Activated CD4-positive, alpha-beta T cell treated with anti-CD3 and anti-CD28 coated beads for 1 hour (primary cell): ENCODE results near the gene RBCK1.
A peak's percentile ranks its signal among the peaks of the same experiment; 100 is the strongest.
"Not testable (repeated sequence)": the region's sequence is repeated elsewhere in the genome, so short reads cannot be mapped to it uniquely, and the experiment has no call there.

ENCODE experiments used
- DNase-seq: peaks from one replicate; pipeline ENCODE4 v3.0.0-alpha.2; 2020

Gene RBCK1

DNA sequence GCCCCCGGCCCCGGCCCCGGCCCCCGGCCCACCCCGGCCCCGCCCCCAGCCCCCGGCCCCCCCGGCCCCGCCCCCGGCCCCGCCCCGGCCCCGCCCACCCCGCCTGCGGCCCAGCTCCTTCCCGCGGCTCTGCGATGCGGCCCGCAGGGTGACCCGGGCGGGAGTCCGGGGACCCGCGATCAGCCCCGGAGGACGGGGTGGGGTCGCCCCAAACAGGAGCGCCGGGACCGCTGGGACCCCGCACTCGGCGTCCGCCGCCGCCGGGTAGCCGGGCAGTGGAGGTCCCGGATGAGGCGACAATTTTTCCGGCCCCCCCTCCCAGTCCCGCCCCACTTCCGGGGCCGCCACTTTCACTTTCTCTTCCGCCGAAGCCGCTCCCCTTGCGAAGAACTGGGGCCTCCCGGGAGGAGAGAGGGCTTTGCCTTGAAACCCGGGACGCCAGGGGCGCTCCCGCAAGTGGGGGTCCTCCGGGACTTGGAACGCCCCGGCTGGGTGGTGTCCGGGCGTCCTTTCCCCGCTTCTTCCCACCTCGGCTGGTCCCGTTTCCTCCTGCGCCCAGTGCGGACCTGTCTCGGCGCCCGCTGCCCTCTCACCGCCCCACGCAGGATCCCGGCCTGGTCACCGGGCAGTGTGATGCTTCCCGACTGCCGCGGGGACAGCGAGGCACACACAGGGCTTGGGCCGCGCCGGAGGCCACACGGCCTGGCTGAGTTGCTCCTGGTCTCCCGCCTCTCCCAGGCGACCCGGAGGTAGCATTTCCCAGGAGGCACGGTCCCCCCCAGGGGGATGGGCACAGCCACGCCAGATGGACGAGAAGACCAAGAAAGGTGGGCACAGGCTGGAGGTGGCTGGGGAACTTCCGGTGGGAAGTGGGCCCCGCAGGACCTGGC lies at the start of gene RBCK1:
TSS of gene RBCK1 (plus strand) at position 347 of the 890 bp plus-strand sequence. CDS start at position 806, 459 bp downstream.
- DNase-seq = peak; percentile 86

DNA sequence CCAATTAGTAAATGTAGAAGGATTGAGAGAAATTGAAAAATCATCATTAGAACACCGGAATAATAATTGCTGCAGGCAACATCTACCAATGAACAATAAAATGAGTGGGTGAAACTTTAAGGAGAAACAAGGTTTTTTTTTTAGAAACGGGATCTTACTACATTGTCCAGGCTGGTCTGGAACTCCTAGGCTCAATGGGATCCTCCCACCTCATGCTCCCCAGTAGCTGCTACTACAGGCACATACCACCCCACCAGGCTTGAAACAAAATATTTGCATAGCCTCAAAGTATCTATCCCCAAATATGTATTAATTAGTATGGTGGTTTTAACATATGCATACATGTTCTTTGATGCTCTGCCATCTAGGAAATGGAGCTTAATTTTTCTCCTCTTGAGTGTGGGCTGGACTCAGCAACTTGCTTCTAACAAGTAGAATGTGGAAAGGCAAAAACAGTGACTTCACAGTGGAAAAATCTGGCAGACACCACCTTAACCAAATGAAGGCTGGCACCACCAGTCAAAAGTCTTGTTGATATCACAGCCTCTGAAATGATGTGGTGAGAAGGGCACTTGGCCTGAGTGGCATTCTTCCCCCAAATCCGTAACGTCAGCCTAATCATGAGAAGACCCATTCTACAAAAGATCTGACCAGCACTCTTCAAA lies 49.1 kb upstream of the RBCK1 start:
- DNase-seq = no peak

DNA sequence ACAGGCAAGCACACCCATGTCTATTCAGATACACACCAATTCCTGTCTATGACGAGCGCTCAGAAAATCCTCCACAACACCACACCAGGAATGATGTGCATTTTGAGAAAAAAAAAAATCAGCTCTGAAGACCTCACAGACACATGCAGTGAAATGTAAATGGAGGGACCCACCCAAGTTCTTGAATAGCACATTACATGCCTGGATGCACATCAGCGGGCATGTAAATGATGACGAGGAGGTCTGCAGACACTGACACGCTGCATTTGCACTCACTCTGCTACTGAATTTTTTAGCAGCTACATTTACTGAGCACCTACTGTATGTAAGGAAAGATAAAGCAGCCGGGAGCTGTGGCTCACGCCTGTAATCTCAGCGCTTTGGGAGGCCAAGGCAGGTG lies 46.5 kb upstream of the RBCK1 start:
- DNase-seq = no peak

DNA sequence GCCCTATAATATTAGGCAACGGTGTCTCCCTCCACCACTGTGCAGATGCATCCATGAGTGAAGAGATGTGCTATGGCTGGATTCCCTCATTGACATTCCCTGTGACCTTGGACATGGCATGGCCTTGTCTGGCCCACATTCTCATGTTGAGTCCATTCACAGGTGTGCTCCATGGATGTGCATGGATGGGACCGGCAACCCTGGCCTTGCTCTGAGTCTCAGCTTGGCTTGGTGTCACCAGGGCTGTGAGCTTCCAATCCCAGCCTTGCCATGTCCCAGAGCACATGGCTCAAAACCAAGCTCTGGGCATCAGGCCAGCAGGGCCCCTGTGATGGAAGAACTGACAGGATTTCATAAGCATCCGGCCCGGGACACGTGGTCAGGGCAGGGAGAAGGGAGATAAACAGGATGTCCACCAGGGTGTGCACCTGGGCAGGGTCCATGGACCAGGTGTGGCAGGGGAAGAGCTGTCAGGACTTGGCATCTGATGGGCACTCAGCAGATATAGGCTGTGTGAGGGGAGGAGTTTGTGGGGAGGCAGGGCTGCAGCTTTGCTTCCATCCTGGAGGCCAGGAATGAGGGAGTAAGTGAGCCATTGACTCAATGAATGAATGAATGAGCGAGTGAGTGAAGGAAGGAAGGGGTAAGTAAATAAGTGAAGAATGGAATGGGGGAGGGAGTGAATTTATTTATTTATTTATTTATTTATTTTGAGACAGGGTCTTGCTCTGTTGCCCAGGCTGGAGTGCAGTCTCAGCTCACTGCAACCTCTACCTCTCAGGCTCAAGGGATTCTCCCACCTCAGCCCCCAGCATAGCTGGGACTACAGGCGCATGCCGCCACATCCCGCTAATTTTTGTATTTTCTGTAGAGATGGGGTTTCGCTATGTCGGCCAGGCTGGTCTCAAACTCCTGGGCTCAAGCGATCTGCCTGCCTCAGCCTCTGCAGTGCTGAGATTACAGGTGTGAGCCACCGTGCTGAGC lies 45.5 kb upstream of the RBCK1 start:
- DNase-seq = no peak

DNA sequence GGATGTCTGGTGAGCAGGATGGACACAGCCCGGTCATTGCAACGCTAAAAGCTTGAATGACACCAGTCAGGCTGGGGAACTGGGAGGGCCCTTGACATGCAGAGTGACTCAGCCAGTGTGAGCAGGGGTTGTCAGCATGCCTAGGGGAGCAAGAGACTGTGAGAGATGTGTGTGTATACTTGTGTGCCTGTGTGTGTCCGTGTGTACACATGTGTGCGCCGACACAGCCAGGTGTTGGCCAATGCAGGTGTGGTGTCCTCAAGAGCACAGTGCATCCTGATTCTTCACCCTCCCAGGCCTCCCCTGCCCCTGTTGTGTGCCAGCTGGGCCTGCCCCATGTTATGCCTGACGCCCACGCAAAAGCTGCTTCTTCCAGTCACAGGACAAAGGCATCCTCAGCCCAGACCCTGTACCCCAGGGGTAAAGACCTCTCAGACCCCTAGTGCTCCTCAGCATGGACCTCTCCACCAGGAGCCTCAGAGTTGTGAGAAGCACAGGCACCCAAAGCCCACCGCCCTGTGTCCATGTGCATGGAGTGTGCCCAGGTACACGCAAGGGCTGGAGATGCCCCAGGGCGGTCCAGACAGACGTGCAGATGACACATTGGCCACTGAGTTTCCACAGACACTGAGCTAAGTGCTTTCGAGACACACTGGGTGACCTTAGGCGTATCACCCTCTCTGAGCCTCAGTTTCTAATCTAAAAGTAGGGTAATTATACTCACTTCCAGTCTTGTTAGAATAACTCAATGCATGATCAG lies 44.6 kb upstream of the RBCK1 start:
- DNase-seq = no peak

DNA sequence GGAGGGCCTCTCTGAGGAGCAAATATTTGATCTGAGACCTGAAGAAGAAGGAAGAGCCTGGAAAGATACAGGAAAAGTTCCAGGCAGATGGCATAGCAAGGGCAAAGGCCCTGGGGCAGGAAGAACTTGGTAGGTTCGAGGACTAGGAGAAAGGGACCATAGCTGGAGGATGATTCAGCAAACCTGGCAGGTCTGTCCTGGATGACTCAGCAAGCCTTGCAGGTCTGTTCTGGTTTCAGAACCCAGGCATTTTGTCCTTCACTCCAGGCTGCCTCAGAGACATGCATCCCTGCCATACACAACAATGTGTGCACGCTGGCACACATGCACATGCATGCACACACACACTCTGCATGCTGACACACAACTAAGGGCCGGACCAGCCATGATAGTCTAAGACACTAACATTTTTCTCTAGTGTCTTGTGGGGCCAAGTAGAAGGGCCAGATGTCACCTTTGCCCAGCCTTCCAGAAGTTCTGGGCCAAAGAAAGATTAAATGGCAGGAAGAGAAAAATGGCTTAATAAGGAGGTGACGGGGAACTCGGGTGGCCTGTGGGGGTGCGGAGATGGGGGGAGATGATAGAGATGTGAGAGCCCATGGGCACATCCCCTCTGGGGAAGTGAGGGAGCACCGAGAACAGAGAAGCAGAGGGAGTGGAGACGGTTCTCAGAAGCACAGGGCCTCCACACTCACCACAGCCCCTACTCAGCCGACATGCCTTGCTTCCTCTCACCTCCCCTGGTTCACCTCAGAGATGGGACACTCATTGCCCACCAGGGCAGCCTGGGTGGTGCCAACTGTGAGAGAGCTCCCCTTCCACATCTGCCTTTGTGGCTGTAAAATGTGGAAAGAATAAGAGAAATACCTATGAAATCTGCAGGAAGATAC lies 42.9 kb upstream of the RBCK1 start:
- no peak for DNase-seq

DNA sequence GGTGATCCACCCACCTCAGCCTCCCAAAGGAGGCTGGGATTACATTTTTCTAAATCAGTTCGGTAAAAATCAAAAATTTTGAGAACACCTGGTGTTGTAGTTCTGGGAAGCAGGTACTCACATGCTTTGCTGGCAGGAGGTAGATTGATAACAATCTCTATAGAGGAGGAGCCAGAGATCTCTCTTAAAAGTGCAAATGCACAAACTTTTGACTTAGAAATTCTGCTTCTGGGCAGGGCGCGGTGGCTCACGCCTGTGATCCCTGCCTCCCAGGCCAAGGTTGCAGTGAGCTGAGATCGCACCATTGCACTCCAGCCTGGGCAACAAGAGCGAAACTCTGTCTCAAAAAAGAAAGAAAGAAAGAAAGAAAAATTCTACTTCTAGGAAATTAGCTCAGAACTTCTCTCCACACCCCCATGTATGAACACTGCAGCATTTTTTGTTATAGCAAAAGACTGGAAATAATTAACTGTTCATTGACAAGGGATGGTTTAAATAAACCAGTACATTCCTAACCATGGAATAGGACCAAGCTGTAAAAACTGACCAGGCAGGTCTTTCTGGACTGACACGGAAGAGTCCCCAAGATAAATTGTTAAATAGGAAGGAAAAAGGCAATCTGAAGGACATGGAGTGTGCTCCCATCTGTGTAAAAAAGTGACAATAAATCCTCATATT lies 41.9 kb upstream of the RBCK1 start:
- no peak for DNase-seq

DNA sequence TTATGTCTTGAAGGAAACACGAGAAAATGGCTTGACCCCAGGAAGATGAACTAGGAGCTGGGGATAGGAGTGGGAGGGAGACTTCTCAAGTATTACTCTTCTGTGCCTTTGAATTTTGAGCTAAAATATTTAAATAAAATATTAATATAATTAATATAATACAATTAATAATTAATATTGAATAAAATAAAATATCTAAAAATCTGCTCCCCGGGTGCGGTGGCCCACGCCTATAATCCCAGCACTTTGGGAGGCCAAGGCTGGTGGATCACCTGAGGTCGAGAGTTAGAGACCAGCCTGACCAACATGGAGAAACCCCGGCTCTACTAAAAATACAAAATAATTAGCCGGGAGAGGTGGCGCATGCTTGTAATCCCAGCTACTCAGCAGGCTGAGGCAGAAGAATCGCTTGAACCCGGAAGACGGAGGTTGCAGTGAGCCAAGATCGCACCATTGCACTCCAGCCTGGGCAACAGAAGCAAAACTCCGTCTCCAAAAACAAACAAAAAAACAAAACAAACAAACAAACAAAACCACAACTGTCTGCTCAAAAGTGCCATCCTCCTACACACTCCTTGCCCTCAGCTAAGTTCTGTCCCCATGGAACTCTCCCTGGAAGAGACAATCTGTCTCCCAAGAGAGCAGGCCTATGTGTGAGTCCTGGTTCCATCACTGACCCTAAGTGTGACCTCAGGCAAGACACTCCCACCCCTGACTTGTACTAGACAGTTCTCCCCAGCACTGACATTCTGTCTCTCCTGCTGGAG lies 41.2 kb upstream of the RBCK1 start:
- DNase-seq = no peak

DNA sequence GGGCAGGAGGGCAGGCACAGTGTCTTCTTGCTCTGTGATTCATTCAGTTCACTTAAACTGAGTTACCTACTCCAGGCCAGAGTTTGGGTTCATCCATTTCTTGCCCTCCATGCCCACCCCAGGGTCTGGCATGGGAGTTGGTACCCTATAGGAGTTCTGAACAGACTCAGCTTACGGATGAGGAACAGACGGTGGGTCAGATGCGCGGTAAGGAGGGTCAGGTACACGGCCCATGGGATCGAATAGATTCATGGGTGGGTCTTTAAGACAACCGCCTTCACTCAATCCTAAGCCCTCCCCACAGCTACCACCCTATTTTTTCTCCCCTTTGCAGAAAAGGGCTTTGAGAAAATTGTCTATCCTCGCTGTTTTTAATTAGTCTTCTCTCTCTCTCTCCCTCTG lies 40.6 kb upstream of the RBCK1 start:
- DNase-seq = no peak

DNA sequence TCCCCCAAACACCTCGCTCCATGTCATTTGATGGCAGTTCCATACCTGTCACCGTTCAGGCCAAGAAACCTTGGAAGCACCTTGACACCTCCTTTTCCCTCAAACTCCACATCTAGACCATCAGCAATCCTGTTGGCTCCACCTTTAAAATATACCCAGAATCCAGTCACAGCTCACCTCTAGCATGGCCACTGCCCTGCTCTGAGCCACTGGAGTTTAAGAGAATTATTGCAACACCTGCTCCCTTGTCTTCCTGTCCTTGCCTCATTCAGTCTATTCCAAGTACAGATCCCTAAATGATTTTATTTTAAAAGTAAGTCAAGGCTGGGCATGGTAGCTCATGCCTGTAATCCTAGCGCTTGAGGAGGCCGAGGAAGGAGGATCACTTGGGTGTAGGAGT lies 39.2 kb upstream of the RBCK1 start:
- no peak for DNase-seq

DNA sequence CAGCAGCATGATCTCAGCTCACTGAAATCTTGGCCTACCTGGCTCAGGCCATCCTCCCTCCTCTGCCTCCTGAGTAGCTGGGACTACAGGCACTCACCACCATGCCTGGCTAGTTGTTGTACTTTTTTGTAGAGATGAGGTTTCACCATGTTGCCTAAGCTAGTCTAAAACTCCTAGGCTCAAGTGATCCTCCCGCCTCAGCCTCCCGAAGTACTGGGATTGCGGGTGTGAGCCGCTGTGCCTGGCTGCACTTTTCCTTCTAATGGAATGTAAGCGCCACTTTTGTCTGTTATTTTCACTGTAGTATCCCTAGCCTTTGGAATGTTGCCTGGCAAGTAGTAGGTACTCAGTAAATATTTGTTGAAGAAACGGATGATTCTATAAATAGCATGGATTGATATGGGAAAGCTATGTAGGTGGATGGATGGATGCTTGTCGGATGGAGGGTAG lies 37.9 kb upstream of the RBCK1 start:
- DNase-seq = no peak

DNA sequence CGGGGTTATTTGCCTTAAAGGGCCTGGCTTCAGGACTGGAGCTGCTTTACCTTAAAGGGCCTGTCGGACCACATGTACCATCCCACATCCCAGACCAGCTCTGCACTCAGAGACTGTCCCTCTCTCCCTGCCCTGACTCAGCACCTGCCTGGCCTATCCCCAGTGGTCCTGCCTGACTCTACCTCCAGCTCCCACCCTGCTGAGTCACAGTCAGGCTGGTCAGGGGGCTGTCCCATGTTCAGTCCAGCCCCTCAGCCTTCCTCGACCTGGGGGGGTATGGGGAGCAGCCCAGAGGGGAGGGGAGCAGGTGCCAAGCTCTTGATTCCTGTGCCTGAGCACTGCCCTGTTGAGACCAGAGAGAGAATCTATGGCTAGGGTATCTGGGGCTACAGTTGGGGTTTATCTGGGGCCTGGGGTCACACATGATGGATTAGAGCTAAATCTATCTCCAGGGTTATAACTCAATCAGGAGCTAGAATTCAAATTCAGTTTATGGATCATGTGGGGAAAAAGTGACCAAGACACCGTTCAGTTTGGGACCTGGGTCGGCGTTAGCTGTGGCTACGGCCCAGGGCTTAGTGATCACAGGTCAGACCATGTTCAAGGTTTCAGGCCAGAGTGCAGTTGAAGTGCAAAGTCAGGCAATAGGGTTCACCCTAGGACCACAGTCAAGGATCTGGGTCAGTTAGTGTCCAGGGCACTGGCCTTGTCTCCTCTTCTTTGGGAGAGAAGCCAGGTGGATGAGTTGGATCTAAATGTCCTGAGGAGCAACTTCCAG lies 36.9 kb upstream of the RBCK1 start:
- no peak for DNase-seq

DNA sequence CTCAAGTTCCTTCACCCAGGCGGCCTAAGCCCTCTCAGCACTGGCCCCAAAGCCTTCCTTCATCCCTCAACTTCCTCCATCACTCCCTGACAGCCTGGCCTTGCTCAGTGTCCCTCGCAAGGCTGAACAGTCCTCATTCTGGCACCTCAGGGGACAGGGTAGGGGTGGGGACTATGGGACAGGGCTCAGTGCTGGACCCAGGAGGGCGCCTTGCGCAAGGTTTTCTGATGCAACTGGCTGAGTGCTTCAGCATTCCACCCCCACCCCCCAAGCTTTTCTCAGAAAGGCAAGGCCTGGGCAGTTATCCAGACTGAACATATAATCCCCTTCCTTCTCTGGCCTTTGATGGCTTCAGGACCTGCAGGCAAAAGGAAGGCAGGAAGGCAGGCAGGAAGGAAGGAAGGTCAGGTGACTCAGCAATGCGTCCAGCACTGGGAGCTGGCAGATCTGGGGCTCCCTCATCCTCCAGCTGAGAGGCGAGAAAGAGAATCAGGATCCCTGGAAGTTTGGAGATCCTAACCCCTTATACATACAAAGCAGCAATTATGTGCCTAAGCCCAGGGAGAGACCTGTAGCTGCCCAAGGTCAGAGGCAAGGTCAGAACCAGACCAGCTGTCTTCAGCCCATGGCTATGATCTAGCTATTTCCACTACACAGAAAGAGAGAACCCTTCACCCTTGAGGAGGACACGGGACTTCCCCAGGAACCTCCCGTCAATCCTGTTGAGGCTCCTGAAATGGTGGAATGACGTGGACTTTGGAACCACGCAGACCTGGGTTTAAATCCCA lies 36.1 kb upstream of the RBCK1 start:
- DNase-seq = no peak

DNA sequence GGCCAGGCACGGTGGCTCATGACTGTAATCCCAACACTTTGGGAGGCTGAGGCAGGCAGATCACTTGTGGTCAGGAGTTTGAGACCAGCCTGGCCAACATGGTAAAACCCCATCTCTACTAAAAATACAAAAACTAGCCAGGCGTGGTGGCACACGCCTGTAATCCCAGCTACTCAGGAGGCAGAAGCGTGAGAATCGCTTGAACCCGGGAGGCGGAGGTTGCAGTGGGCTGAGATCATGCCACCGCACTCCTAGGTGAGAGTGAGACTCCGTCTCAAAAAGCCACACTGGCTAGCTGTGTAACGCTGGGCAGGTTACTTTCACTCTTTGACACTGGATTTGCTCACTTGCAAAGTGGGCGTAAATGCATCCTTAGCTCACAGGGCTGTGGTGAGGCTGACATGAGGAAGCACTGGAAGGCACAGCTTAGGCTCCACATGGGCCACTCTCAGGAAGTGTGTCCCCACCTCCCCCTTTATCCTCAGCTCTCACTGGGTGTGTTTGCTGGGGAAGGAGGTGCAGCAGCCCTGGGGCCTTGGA lies 35.5 kb upstream of the RBCK1 start:
- DNase-seq = not testable (repeated sequence)

DNA sequence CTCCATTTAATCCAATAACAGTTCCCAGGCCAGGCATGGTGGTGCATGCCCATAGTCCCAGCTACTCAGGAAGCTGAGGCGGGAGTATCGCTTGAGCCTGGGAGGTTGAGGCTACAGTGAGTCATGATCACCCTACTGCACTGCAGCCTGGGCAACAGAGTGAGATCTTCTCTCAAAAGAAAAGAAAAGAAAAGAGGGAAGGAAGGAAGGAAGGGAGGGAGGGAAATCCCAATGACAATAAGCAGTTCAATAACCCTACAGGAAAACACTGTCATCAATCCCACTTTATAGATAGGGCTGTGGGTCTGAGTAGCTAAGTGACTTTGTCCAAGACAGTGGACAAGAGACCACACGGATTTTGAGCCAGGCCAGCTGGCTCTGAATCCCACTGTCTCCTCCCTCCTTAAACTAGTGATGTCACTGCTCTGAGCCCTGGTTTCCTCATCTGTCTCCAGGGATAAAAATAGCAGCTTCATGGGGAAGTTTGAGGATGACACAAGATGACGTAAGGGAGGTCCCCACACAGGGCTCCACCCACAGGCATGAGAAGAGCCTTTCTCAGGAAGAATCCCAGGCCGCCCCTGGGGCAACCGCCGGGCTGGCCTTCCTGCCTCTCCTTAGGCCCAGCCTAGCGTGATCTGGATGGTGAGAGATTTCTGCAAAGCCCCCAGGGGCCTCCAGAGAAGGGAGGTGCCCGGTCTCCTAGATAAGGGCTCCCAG lies 34.8 kb upstream of the RBCK1 start:
- DNase-seq = no peak

DNA sequence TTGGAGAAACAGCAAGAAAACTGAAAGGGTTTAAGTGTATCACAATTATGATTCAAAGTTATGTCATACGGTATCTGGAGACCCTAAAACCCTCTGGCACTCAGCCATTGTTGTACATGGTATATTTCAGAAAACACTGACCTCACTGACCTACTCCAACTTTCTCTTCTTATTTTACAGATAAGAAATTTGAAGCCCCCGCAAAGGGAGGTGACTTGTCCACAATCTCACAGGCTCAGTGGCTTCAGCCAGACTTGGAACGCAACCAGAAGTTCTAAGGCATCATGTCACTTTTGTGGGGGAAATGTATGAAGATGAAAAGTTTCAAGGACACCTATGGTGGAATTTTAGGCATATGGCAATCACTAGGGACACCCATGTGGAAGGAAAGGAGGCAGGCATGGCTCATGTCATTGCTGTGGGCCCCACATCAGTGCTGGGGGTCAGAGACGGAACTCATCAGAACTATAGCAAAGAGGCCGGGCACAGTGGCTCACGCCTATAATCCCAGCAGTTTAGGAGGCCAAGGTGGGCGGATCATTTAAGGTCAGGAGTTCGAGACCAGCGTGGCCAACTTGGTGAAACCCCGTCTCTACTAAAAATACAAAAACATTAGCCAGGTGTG lies 32.7 kb upstream of the RBCK1 start:
- DNase-seq = no peak

DNA sequence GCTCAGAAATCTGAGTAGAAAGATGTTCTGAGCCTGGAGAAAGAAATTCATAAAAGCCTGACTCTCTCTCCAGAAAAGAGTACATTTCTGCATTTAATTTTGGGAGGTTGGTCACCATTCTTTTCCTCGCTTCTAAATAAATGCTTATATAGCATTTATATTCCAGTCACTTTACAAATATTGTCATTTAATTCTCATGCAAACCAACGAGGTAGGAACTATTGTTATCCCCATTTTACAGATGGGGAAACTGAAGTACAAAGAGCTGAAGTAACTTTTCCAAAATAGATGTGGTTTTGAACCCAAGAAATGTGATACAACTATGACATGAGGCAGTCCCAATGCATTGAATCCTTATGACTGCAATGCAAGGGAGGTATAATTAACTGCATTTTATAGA lies 32.0 kb upstream of the RBCK1 start:
- DNase-seq = no peak
